PC-3 (cell line): Measurements from ENCODE around the gene TECPR2.

Source experiments
- CTCF ChIP-seq: fragments of 300-600 bp; sonication (generic); conservative IDR thresholded peaks from 2 replicates; pipeline ENCODE4 v1.5.1; 2017; ENCODE audit warnings: antibody characterized with exemption, low read depth, mild to moderate bottlenecking, low read length
- EZH2phosphoT487 ChIP-seq: fragments of 300-600 bp; sonication (generic); IDR thresholded peaks from 2 replicates; pipeline ENCODE4 v1.6.1; 2018; ENCODE audit warnings: mild to moderate bottlenecking, antibody characterized with exemption, low read length, borderline replicate concordance

- TF ChIP-seq CTCF (no peak), EZH2phosphoT487 (no peak)
Observed at GRCh38 chr14:102377696-102378095, 15.0 kb downstream of the TECPR2 start.
